GM23338 (cell line): ENCODE data around the gene TUFT1.

Source experiments
- CREB1 ChIP-seq: fragments of 250-450 bp; sonication (Bioruptor Pico); IDR thresholded peaks from 2 replicates; pipeline ENCODE4 v1.5.0; 2020; ENCODE audit warnings: low read depth, mild to moderate bottlenecking, moderate library complexity
- CTCF ChIP-seq, 2 experiments: fragments of 200-600 bp in 1 of 2; sonication (generic) in 1 of 2; conservative IDR thresholded peaks; 2 replicates each; pipeline versions ENCODE4 v1.5.1 to v1.6.1; 2016 to 2017; ENCODE audit warnings: antibody characterized with exemption in 2 of 2, low read depth in 2 of 2, mild to moderate bottlenecking in 2 of 2, moderate library complexity in 1 of 2
- EZH2 ChIP-seq: fragments of 200-600 bp; sonication (generic); IDR thresholded peaks from one replicate; pipeline ENCODE4 v1.8.0; 2017; ENCODE audit warnings: antibody characterized with exemption, mild to moderate bottlenecking, low read depth; ENCODE audit not compliant: unreplicated experiment
- EZH2phosphoT487 ChIP-seq: fragments of 200-600 bp; sonication (generic); IDR thresholded peaks from one replicate; pipeline ENCODE4 v1.8.1; 2018; ENCODE audit warnings: antibody characterized with exemption; ENCODE audit not compliant: unreplicated experiment
- JUNB ChIP-seq: IDR thresholded peaks from one replicate; pipeline ENCODE4 v1.6.1; 2016; ENCODE audit warnings: antibody characterized with exemption; ENCODE audit not compliant: unreplicated experiment
- NANOG ChIP-seq: IDR thresholded peaks from 2 replicates; pipeline ENCODE4 v1.6.1; 2016; ENCODE audit warnings: antibody characterized with exemption, borderline replicate concordance
- POLR2AphosphoS5 ChIP-seq: IDR thresholded peaks from 2 replicates; pipeline ENCODE4 v1.6.1; 2016; ENCODE audit warnings: antibody characterized with exemption, low read depth
- REST ChIP-seq: IDR thresholded peaks from one replicate; pipeline ENCODE4 v1.6.1; 2018; ENCODE audit warnings: antibody characterized with exemption; ENCODE audit not compliant: unreplicated experiment
- STAT1 ChIP-seq: IDR thresholded peaks from one replicate; pipeline ENCODE4 v1.6.1; 2016; ENCODE audit warnings: antibody characterized with exemption; ENCODE audit not compliant: unreplicated experiment
- ZNF114 ChIP-seq: fragments of 250-450 bp; sonication (Bioruptor Pico); IDR thresholded peaks from 2 replicates; pipeline ENCODE4 v1.5.0; 2020; ENCODE audit warnings: mild to moderate bottlenecking, moderate library complexity
- ZNF331 ChIP-seq: fragments of 250-450 bp; sonication (Bioruptor Pico); IDR thresholded peaks from 2 replicates; pipeline ENCODE4 v1.5.0; 2020; ENCODE audit warnings: low read depth, mild to moderate bottlenecking, moderate library complexity
- ZNF462 ChIP-seq: fragments of 250-450 bp; sonication (Bioruptor Pico); IDR thresholded peaks from 2 replicates; pipeline ENCODE4 v1.5.0; 2020; ENCODE audit warnings: mild to moderate bottlenecking, moderate library complexity

- TF ChIP-seq CTCF (conservative IDR thresholded peaks at IDR 0.05; ENCODE audit: low read depth in 2 of 2): no peak
- no peak for TF ChIP-seq NANOG
- no peak for TF ChIP-seq EZH2
- no peak for TF ChIP-seq ZNF114 (CRISPR knock-in tag)
- TF ChIP-seq ZNF331 (CRISPR knock-in tag): no peak
- no peak for TF ChIP-seq EZH2phosphoT487
- no peak for TF ChIP-seq JUNB
- TF ChIP-seq REST: no peak
- no peak for TF ChIP-seq POLR2AphosphoS5
- TF ChIP-seq CREB1: no peak
- TF ChIP-seq ZNF462 (CRISPR knock-in tag): no peak
- no peak for TF ChIP-seq STAT1
Observed at GRCh38 chr1:151508833-151509232, 31.3 kb upstream of the TUFT1 start.
